ENCODE data around the gene ADGRG3. TPM values are rescaled to one million over a fixed set of nuclear protein-coding genes. Genes with fewer than 3 reads are reported as not detected.

The ADGRG3 gene
- total RNA-seq, 4 donors from 2014 or later = 2.3 to 17.7 (median 4.4) TPM

- ATAC-seq (ENCODE audit: low FRiP score) (peak; percentile 92), DNase-seq (ENCODE audit: low spot score) (peak; percentile 79)
- TF ChIP-seq CTCF (IDR thresholded peaks at IDR 0.05) = no peak
Observed at GRCh38 chr16:57628008-57628781, 39.9 kb upstream of the ADGRG3 start, which contains the start of gene ADGRG1. Gene ADGRG1 (plus strand): TSS chr16:57628630. CDS start chr16:57650288, 21,658 bp downstream.

- no peak for TF ChIP-seq CTCF (IDR thresholded peaks at IDR 0.05)
- DNase-seq (ENCODE audit: low spot score) (no peak), ATAC-seq (ENCODE audit: low FRiP score) (no peak)
Observed at GRCh38 chr16:57628783-57629293, 39.3 kb upstream of the ADGRG3 start.

DNA sequence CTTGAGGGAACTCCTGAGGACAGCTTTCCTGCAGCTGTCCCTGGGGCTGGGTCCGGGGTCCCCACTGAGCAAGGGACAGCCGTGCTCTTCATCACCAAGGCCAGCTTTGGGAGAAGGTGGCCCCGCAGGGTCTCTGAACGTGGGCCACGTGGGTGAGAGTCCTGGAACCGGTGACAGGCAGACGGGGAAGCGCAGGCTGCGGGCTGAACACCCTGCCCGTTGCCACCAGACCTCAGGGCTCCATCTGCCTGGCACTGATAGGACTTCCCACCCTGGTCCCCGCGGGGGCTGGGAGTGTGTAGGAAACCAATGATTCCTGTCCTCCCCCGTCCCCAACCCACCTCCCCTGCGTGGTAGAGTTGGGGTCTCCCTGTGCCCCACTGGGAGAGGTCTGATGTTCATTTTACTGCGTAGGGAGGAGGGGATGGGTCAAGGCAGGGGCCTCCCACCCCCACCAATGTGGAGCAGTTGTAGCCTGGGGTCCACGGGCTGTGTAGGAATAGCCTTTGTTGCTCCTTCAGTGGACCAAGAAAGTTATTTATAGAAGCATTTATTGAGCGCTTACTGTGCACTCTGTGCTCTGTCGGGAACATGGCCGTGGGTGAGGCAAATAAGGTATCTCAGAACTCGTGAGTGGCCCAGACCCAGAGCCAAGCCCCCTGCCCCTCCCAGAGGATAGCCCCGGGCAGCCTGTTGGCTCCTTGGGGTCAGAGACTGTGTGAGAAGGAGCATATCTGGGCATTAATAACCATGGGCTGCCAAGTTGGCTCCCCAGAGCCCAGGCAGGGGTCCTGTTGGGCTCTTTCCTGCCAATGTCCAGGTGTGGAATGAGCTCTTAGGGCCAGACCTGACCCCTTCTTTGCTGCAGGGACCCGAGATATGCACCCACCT, 38.3 kb upstream of the ADGRG3 start:
- no peak for ATAC-seq (ENCODE audit: low FRiP score)
- DNase-seq (ENCODE audit: low spot score) = no peak
- TF ChIP-seq CTCF (IDR thresholded peaks at IDR 0.05) = no peak

DNA sequence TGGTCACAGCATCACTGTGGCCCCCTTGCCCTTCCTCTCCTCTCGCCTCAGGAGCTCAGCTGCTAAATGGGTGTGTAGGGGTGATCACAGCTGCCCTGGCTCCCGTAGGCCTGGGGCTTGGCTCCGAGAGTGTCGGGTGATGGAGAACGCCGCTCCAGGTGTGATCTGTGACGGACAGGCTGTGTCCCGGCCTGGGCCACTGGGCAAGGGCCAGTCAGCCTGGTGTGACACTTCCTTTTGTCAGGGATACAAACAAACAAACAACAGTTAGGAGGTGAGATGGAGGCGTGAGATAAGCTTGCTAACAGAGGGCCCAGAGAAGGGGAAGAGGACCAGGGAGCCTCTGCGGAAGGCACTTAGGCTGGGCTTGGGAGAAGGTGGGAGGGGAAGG, 37.7 kb upstream of the ADGRG3 start:
- no peak for TF ChIP-seq CTCF (IDR thresholded peaks at IDR 0.05)
- DNase-seq (ENCODE audit: low spot score) = no peak
- no peak for ATAC-seq (ENCODE audit: low FRiP score)

DNA sequence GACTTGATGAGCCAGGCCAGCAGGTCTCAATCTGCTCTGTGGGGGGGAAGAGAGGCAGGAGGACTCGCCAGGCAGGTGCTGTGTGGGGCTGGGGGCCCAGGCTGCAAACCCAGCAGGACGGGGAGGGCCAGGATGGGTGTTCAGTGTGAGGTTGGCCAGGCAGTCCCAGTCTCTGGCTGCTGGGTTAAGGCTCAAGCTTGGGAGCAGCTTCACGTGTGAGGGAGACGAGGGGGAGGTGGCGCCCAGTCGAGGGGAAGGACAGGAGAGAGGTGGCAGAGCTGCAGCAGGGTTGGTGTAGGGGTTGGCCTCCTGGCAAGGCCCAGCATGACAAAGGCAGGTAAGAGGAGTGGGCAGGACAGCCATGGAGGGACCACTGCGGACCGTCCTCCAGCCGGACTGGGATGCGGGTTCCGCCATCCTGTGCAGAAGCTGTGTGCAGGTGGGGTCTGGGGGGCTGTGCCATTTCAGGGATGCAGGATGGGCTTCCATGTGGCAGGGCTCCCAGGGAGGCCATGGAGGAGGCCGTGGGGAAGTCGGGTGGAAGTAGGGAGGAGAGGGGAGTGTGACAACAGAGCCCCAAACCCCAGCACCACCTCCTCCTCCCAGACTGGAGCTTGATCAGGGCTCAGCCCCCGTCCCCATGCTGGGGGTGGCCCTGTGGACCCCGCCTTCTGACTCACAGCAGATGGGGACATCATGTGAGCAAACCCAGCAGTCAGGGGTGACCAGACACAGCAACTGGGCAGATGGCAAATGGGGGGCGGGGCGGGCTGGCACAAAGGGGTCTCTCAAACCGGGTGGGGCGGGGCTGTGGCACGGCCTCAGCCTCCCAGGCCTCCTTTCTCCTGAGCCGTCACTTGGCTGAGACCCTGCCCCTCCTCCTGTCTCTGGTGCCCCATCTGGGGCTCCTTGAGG, 36.9 kb upstream of the ADGRG3 start:
- no peak for ATAC-seq (ENCODE audit: low FRiP score)
- TF ChIP-seq CTCF (IDR thresholded peaks at IDR 0.05) = no peak
- no peak for DNase-seq (ENCODE audit: low spot score)

DNA sequence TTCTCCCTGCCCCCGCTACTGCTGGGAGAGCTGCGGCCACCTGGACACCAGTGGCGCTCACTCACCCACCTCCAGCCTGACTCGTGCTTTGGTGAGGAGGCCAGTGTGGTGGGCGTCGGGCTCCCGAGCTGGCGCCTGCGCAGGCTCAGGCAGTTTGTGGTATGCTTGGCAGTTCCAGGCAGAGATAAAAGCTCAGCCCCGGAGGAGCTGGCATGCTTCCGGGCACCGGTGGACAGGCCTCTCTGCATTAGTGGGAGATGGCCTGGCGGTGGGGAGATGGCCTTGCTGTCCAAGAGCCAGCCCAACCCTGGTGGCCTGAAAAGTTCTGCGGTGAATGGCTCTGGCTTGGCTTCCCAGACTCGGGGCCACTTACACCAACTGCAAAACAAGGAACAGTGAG, 35.5 kb upstream of the ADGRG3 start:
- ATAC-seq (ENCODE audit: low FRiP score) (no peak), DNase-seq (ENCODE audit: low spot score) (no peak)
- no peak for TF ChIP-seq CTCF (IDR thresholded peaks at IDR 0.05)
